IMR-90 (cell line): Measurements from ENCODE around the gene FAM174B. TPM values are rescaled to one million over a fixed set of nuclear protein-coding genes. Genes with fewer than 3 reads are reported as not detected.

Experiments
- ATAC-seq: fragments of 200-7000 bp; cut with Tn5 transposase; 2 replicates; pipeline ENCODE4 v1.9.1; 2020; ENCODE audit warnings: low read depth, mild to moderate bottlenecking, moderate library complexity
- BruUV-seq: library from RNA; stranded (reverse); fragments of 400-500 nt; replicated peaks from 2 replicates; lab custom pipeline; 2021; lab: Mats Ljungman, UMichigan
- CTCF ChIA-PET: fragments of 300-600 bp; formaldehyde crosslinking; extraction: SDS; loops from one replicate; lab custom pipeline; 2021; ENCODE audit warnings: antibody characterized with exemption; lab: Yijun Ruan, JAX
- POLR2A ChIA-PET: fragments of 300-600 bp; sonication (Branson Sonifier 250); formaldehyde crosslinking; loops from one replicate; lab custom pipeline; 2022; ENCODE audit warnings: antibody characterized with exemption; ENCODE audit not compliant: unreplicated experiment; lab: Charles Lee
- DNase-seq: peaks from one replicate; pipeline ENCODE4 v3.0.0; 2013
- H2AFZ ChIP-seq: replicated peaks from 2 replicates; pipeline ENCODE3; 2013; ENCODE audit warnings: low read length, mild to moderate bottlenecking; ENCODE audit not compliant: poor library complexity
- H2AK5ac ChIP-seq: 2 replicates; pipeline ENCODE4 v1.6.1; 2013; ENCODE audit warnings: low read depth, low read length, inconsistent platforms
- H2AK9ac ChIP-seq: replicated peaks from 2 replicates; pipeline ENCODE3; 2013; ENCODE audit warnings: mild to moderate bottlenecking, low read depth, low read length, moderate library complexity; ENCODE audit not compliant: poor library complexity
- H2BK120ac ChIP-seq: 2 replicates; pipeline ENCODE4 v1.6.1; 2013; ENCODE audit warnings: low read depth, low read length, inconsistent platforms
- H2BK15ac ChIP-seq: 3 replicates; pipeline ENCODE4 v1.6.1; 2013; ENCODE audit warnings: low read depth, low read length, inconsistent platforms
- H2BK20ac ChIP-seq: 2 replicates; pipeline ENCODE4 v1.6.1; 2013; ENCODE audit warnings: low read depth, mild to moderate bottlenecking, inconsistent platforms, low read length, moderate library complexity
- H2BK5ac ChIP-seq: 2 replicates; pipeline ENCODE4 v1.6.1; 2013; ENCODE audit warnings: mild to moderate bottlenecking, low read depth, low read length, inconsistent platforms; ENCODE audit not compliant: poor library complexity, severe bottlenecking
- H3K14ac ChIP-seq: replicated peaks from 2 replicates; pipeline ENCODE4 v1.6.1; 2013; ENCODE audit warnings: low read depth, low read length, inconsistent platforms
- H3K18ac ChIP-seq: 2 replicates; pipeline ENCODE4 v1.6.1; 2013; ENCODE audit warnings: low read depth, low read length, control low read depth
- H3K23ac ChIP-seq: 2 replicates; pipeline ENCODE4 v1.6.1; 2013; ENCODE audit warnings: low read depth, low read length, inconsistent platforms
- H3K27ac ChIP-seq: 2 replicates; pipeline ENCODE4 v1.5.1; 2013; ENCODE audit warnings: mild to moderate bottlenecking, control low read depth, low read length; ENCODE audit not compliant: insufficient read depth
- H3K27me3 ChIP-seq: 2 replicates; pipeline ENCODE4 v1.6.1; 2013; ENCODE audit warnings: low read length; ENCODE audit not compliant: control insufficient read depth, insufficient read depth
- H3K36me3 ChIP-seq: 2 replicates; pipeline ENCODE4 v1.6.1; 2013; ENCODE audit warnings: low read length, mixed read lengths; ENCODE audit not compliant: control insufficient read depth, insufficient read depth
- H3K4ac ChIP-seq: 2 replicates; pipeline ENCODE4 v1.6.1; 2013; ENCODE audit warnings: low read depth, low read length, inconsistent platforms
- H3K4me1 ChIP-seq: 2 replicates; pipeline ENCODE4 v1.6.1; 2013; ENCODE audit warnings: low read length, mixed read lengths; ENCODE audit not compliant: control insufficient read depth, insufficient read depth
- H3K4me2 ChIP-seq: 2 replicates; pipeline ENCODE4 v1.6.1; 2013; ENCODE audit warnings: low read depth, mild to moderate bottlenecking, control low read depth, low read length, moderate library complexity
- H3K4me3 ChIP-seq: 2 replicates; pipeline ENCODE4 v1.5.1; 2013; ENCODE audit warnings: low read depth, mild to moderate bottlenecking, control low read depth, low read length, moderate library complexity; ENCODE audit not compliant: insufficient read depth
- H3K56ac ChIP-seq: 2 replicates; pipeline ENCODE4 v1.6.1; 2013; ENCODE audit warnings: low read length, inconsistent platforms; ENCODE audit not compliant: insufficient read depth; ENCODE audit errors: extremely low read depth
- H3K79me1 ChIP-seq, 2 experiments: 2 replicates each; pipeline ENCODE4 v1.6.1; 2013; ENCODE audit warnings: low read length in 2 of 2, inconsistent platforms in 1 of 2, low read depth in 1 of 2
- H3K9ac ChIP-seq: 2 replicates; pipeline ENCODE4 v1.6.1; 2013; ENCODE audit warnings: low read depth, low read length, control low read depth
- H3K9me1 ChIP-seq: 2 replicates; pipeline ENCODE4 v1.6.1; 2013; ENCODE audit warnings: low read length, inconsistent platforms; ENCODE audit not compliant: insufficient read depth
- H3K9me3 ChIP-seq: 2 replicates; pipeline ENCODE4 v1.6.1; 2013; ENCODE audit warnings: low read length; ENCODE audit not compliant: control insufficient read depth, insufficient read depth
- H4K20me1 ChIP-seq: 2 replicates; pipeline ENCODE4 v1.6.1; 2013; ENCODE audit warnings: low read length, inconsistent platforms; ENCODE audit not compliant: insufficient read depth
- H4K5ac ChIP-seq: 2 replicates; pipeline ENCODE4 v1.6.1; 2013; ENCODE audit warnings: mild to moderate bottlenecking, low read depth, low read length, control low read depth
- H4K8ac ChIP-seq, 2 experiments: 2 replicates each; pipeline ENCODE4 v1.6.1; 2013; ENCODE audit warnings: low read depth in 2 of 2, low read length in 2 of 2, control low read depth in 1 of 2, inconsistent platforms in 1 of 2
- H4K91ac ChIP-seq: 2 replicates; pipeline ENCODE4 v1.6.1; 2013; ENCODE audit warnings: low read depth, low read length, inconsistent platforms; ENCODE audit not compliant: insufficient read depth
- BHLHE40 ChIP-seq: fragments of 150-350 bp; IDR thresholded peaks from 2 replicates; pipeline ENCODE4 v1.6.1; 2016; ENCODE audit warnings: mild to moderate bottlenecking, low read depth, low read length
- CEBPB ChIP-seq: IDR thresholded peaks from 2 replicates; pipeline ENCODE4 v1.6.1; 2012; ENCODE audit warnings: low read depth, low read length, improper control_type of control experiment
- CHD1 ChIP-seq: IDR thresholded peaks from 2 replicates; pipeline ENCODE4 v1.6.1; 2012; ENCODE audit warnings: low read depth, low read length, improper control_type of control experiment
- FOS ChIP-seq: fragments of 150-350 bp; IDR thresholded peaks from 2 replicates; pipeline ENCODE4 v1.6.1; 2016; ENCODE audit warnings: low read depth, low read length
- MAFK ChIP-seq: IDR thresholded peaks from 2 replicates; pipeline ENCODE4 v1.6.1; 2012; ENCODE audit warnings: low read depth, low read length, improper control_type of control experiment
- MAZ ChIP-seq: IDR thresholded peaks from 2 replicates; pipeline ENCODE4 v1.6.1; 2012; ENCODE audit warnings: low read depth, mild to moderate bottlenecking, low read length, improper control_type of control experiment, moderate library complexity, borderline replicate concordance
- MXI1 ChIP-seq: IDR thresholded peaks from 2 replicates; pipeline ENCODE4 v1.6.1; 2012; ENCODE audit warnings: low read depth, mild to moderate bottlenecking, low read length, moderate library complexity, borderline replicate concordance
- NFE2L2 ChIP-seq: fragments of 150-350 bp; IDR thresholded peaks from 2 replicates; pipeline ENCODE4 v1.6.1; 2016; ENCODE audit warnings: low read depth, mild to moderate bottlenecking, low read length
- POLR2A ChIP-seq: IDR thresholded peaks from 2 replicates; pipeline ENCODE4 v1.6.1; 2012; ENCODE audit warnings: mild to moderate bottlenecking, low read depth, low read length
- RAD21 ChIP-seq: IDR thresholded peaks from 2 replicates; pipeline ENCODE4 v1.6.1; 2012; ENCODE audit warnings: low read length, improper control_type of control experiment
- RCOR1 ChIP-seq: IDR thresholded peaks from 2 replicates; pipeline ENCODE4 v1.6.1; 2012; ENCODE audit warnings: mild to moderate bottlenecking, low read length, improper control_type of control experiment; ENCODE audit not compliant: insufficient replicate concordance
- RFX5 ChIP-seq: IDR thresholded peaks from 2 replicates; pipeline ENCODE4 v1.8.0; 2012; ENCODE audit warnings: low read depth, mild to moderate bottlenecking, low read length, moderate library complexity
- SMC3 ChIP-seq: fragments of 150-350 bp; IDR thresholded peaks from 2 replicates; pipeline ENCODE4 v1.6.1; 2016; ENCODE audit warnings: low read depth, mild to moderate bottlenecking, antibody characterized with exemption, low read length, moderate library complexity
- WGBS, 2 experiments: methylation state at CpG; one replicate each; pipeline versions ENCODE4 v1.1.5 to v1.1.7; 2013; ENCODE audit warnings: missing lambda C conversion rate in 2 of 2; ENCODE audit not compliant: insufficient read length in 1 of 2; ENCODE audit errors: extremely low coverage in 2 of 2; 5-methylcytosine and 5-hydroxymethylcytosine counted together
- dilution Hi-C: fragments of 300-500 bp; cut with HindIII; formaldehyde crosslinking; loops from one replicate; pipeline ENCODE4 v1.14.3; 2018; ENCODE audit warnings: low sequenced_read_pairs; ENCODE audit not compliant: unreplicated experiment
- in situ Hi-C: fragments of 300-500 bp; cut with MboI; formaldehyde crosslinking; loops from 3 replicates; pipeline ENCODE4 v1.14.3; 2019; ENCODE audit warnings: low sequenced_read_pairs, inconsistent platforms, mixed read lengths
- intact Hi-C: fragments of 100-400 bp; cut with micrococcal nuclease; formaldehyde crosslinking; loops from 2 replicates; pipeline ENCODE4 v1.10.0; 2022
- polyA plus RNA-seq, 3 experiments: library from polyadenylated mRNA; depleted of rRNA; stranded (reverse); fragments of >200 nt; gene quantifications; 2 replicates each; pipeline ENCODE4 v1.2.3, GENCODE V29; 2012; ENCODE audit warnings: low replicate concordance in 1 of 3
- total RNA-seq: library from RNA; depleted of rRNA; stranded (reverse); fragments of >200 nt; gene quantifications from 2 replicates; pipeline ENCODE4 v1.2.3, GENCODE V29; 2012
- TF ChIP-seq, protein P1 (sequence below): fragments of 150-350 bp; IDR thresholded peaks from 2 replicates; pipeline ENCODE4 v1.6.1; 2017; ENCODE audit warnings: mild to moderate bottlenecking, antibody characterized with exemption, low read length, low read depth
- TF ChIP-seq, protein P2 (sequence below): conservative IDR thresholded peaks from 2 replicates; pipeline ENCODE4 v1.5.1; 2012; ENCODE audit warnings: mild to moderate bottlenecking, low read depth, low read length, improper control_type of control experiment
- TF ChIP-seq, protein P3 (sequence below): fragments of 150-350 bp; IDR thresholded peaks from 2 replicates; pipeline ENCODE4 v1.6.1; 2016; ENCODE audit warnings: low read depth, mild to moderate bottlenecking, low read length, moderate library complexity, borderline replicate concordance

The FAM174B gene
- total and polyA plus RNA-seq, 2 of the 4 experiments (the other 2 are of a cell fraction), result 0.18 to 0.56 TPM

DNA sequence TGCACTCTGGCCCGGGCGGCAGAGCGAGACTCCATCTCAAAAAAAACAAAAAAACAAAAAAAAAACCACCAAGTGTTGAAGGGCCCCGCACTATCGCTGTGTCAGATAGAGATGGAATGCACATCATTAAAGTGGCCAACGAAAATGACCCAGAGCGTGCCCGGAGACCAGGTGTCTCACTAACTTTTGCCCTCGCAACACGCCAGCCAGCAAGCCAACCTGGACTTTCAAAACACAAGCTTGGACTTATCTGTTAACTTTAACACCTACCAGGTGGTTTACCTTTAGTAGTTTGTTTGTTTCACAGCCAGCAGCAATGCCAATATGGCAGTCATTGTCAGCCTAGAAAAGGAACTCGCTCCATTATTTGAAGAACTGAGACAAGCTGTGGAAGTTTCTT lies 28.6 kb downstream of the FAM174B start:
- H3K23ac ChIP-seq, result no peak overlapping the region
- H3K9me3 ChIP-seq, result no peaks in the 10 kb centered on the region
- CTCF ChIA-PET, result no interaction called here
- no peaks in the 10 kb centered on the region for H3K4me1 ChIP-seq
- TF ChIP-seq POLR2A (no peak), SMC3 (no peak), CEBPB (no peak), RFX5 (no peak), RCOR1 (no peak), BHLHE40 (no peak), MAZ (no peak), CHD1 (no peak), FOS (no peak), MAFK (no peak), RAD21 (no peak), NFE2L2 (no peak), MXI1 (no peak)
- TF ChIP-seq, protein P1, sequence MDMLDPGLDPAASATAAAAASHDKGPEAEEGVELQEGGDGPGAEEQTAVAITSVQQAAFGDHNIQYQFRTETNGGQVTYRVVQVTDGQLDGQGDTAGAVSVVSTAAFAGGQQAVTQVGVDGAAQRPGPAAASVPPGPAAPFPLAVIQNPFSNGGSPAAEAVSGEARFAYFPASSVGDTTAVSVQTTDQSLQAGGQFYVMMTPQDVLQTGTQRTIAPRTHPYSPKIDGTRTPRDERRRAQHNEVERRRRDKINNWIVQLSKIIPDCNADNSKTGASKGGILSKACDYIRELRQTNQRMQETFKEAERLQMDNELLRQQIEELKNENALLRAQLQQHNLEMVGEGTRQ, result no peak
- TF ChIP-seq, protein P2, sequence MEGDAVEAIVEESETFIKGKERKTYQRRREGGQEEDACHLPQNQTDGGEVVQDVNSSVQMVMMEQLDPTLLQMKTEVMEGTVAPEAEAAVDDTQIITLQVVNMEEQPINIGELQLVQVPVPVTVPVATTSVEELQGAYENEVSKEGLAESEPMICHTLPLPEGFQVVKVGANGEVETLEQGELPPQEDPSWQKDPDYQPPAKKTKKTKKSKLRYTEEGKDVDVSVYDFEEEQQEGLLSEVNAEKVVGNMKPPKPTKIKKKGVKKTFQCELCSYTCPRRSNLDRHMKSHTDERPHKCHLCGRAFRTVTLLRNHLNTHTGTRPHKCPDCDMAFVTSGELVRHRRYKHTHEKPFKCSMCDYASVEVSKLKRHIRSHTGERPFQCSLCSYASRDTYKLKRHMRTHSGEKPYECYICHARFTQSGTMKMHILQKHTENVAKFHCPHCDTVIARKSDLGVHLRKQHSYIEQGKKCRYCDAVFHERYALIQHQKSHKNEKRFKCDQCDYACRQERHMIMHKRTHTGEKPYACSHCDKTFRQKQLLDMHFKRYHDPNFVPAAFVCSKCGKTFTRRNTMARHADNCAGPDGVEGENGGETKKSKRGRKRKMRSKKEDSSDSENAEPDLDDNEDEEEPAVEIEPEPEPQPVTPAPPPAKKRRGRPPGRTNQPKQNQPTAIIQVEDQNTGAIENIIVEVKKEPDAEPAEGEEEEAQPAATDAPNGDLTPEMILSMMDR, result no peak
- TF ChIP-seq, protein P3, sequence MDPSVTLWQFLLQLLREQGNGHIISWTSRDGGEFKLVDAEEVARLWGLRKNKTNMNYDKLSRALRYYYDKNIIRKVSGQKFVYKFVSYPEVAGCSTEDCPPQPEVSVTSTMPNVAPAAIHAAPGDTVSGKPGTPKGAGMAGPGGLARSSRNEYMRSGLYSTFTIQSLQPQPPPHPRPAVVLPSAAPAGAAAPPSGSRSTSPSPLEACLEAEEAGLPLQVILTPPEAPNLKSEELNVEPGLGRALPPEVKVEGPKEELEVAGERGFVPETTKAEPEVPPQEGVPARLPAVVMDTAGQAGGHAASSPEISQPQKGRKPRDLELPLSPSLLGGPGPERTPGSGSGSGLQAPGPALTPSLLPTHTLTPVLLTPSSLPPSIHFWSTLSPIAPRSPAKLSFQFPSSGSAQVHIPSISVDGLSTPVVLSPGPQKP, result no peak
- DNase-seq (no peak), ATAC-seq (no peak)
- no peaks in the 10 kb centered on the region for H3K27me3 ChIP-seq
- H2AK9ac ChIP-seq, result no peak overlapping the region
- no peak overlapping the region for H3K4ac ChIP-seq
- no peak overlapping the region for H2BK20ac ChIP-seq
- H2AK5ac ChIP-seq, result no peak overlapping the region
- 94% methylated on average over 5 of the region's 11 CpGs; no CpG with 5 or more reads in 1 of the 2 experiments for WGBS, 2 experiments
- no peak overlapping the region for H2AFZ ChIP-seq
- no peak overlapping the region for H3K14ac ChIP-seq
- no peak overlapping the region for H3K27ac ChIP-seq
- no peak overlapping the region for H2BK120ac ChIP-seq
- in situ Hi-C loops, result no loop called here
- intact Hi-C loops, result no loop called here
- no peaks in the 10 kb centered on the region for H3K36me3 ChIP-seq
- no peak overlapping the region for H3K9ac ChIP-seq
- no peak overlapping the region for H3K4me2 ChIP-seq
- H2BK15ac ChIP-seq, result no peak overlapping the region
- POLR2A ChIA-PET, result no interaction called here
- dilution Hi-C loops, result no loop called here
- no peak overlapping the region for H4K5ac ChIP-seq
- H4K8ac ChIP-seq, result no peak overlapping the region
- H3K79me1 ChIP-seq, result no peaks in the 10 kb centered on the region
- H3K9me1 ChIP-seq, result no peaks in the 10 kb centered on the region
- H4K91ac ChIP-seq, result no peak overlapping the region
- no peak overlapping the region for H3K4me3 ChIP-seq
- no peak overlapping the region for H2BK5ac ChIP-seq
- no peaks in the 10 kb centered on the region for H4K20me1 ChIP-seq
- no TSS peak for BruUV-seq
- H3K56ac ChIP-seq, result no peak overlapping the region
- H3K18ac ChIP-seq, result no peak overlapping the region
